ES-I3 (cell line): ENCODE measurements around the gene NEAT1.

Experiments
- H3K36me3 ChIP-seq: 2 replicates; pipeline ENCODE4 v1.6.1; 2013; ENCODE audit warnings: mild to moderate bottlenecking, low read length, control low read depth, moderate library complexity; ENCODE audit not compliant: insufficient read depth
- H3K4me1 ChIP-seq: 2 replicates; pipeline ENCODE4 v1.6.1; 2013; ENCODE audit warnings: mild to moderate bottlenecking, control low read depth, low read length; ENCODE audit not compliant: insufficient read depth
- H3K9ac ChIP-seq: 2 replicates; pipeline ENCODE4 v1.6.1; 2013; ENCODE audit warnings: low read depth, mild to moderate bottlenecking, low read length, moderate library complexity
- H3K9me3 ChIP-seq: 2 replicates; pipeline ENCODE4 v1.6.1; 2013; ENCODE audit warnings: mild to moderate bottlenecking, low read length, moderate library complexity; ENCODE audit not compliant: control insufficient read depth, insufficient read depth

NEAT1 gene

GRCh38 chr11:65422633-65423515, at the start of gene NEAT1:
Gene NEAT1 (plus strand): TSS chr11:65422798.
- peaks cover 26% of the 10 kb centered on the region for H3K36me3 ChIP-seq
- peaks cover 26% of the 10 kb centered on the region for H3K4me1 ChIP-seq
- H3K9ac ChIP-seq, result peak within 1 kb of the TSS; percentile 87
- H3K9me3 ChIP-seq, result no peaks in the 10 kb centered on the region

- H3K4me1 ChIP-seq, result no peaks in the 10 kb centered on the region
- no peaks in the 10 kb centered on the region for H3K36me3 ChIP-seq
- no peaks in the 10 kb centered on the region for H3K9me3 ChIP-seq
- no peak overlapping the region for H3K9ac ChIP-seq
These were observed 48.6 kb upstream of the NEAT1 start for GRCh38 chr11:65373839-65374580.

- H3K9ac ChIP-seq, result no peak overlapping the region
- no peaks in the 10 kb centered on the region for H3K9me3 ChIP-seq
- no peaks in the 10 kb centered on the region for H3K4me1 ChIP-seq
- H3K36me3 ChIP-seq, result no peaks in the 10 kb centered on the region
These were observed 47.6 kb upstream of the NEAT1 start for GRCh38 chr11:65375012-65375411.

GRCh38 chr11:65376138-65376713, 46.4 kb upstream of the NEAT1 start:
- H3K9ac ChIP-seq, result no peak overlapping the region
- no peaks in the 10 kb centered on the region for H3K36me3 ChIP-seq
- H3K9me3 ChIP-seq, result no peaks in the 10 kb centered on the region
- no peaks in the 10 kb centered on the region for H3K4me1 ChIP-seq

- H3K9ac ChIP-seq, result no peak overlapping the region
- no peaks in the 10 kb centered on the region for H3K9me3 ChIP-seq
- peaks cover 6% of the 10 kb centered on the region; the same call in 1 of the 2 replicates for H3K4me1 ChIP-seq
- no peaks in the 10 kb centered on the region for H3K36me3 ChIP-seq
These were observed 45.6 kb upstream of the NEAT1 start for GRCh38 chr11:65377036-65377435.

- Histone ChIP-seq H3K4me1 (peaks cover 10% of the 10 kb centered on the region; the same call in 1 of the 2 replicates), H3K9me3 (no peaks in the 10 kb centered on the region), H3K36me3 (no peaks in the 10 kb centered on the region), H3K9ac (no peak overlapping the region)
These were observed 44.8 kb upstream of the NEAT1 start for GRCh38 chr11:65377777-65378176.

- no peaks in the 10 kb centered on the region for H3K36me3 ChIP-seq
- no peaks in the 10 kb centered on the region for H3K9me3 ChIP-seq
- H3K9ac ChIP-seq, result no peak overlapping the region
- H3K4me1 ChIP-seq, result peaks cover 13% of the 10 kb centered on the region; the same call in 1 of the 2 replicates
These were observed 44.2 kb upstream of the NEAT1 start for GRCh38 chr11:65378208-65378927.

GRCh38 chr11:65378928-65379638, 43.5 kb upstream of the NEAT1 start:
- H3K9me3 ChIP-seq, result no peaks in the 10 kb centered on the region
- no peak overlapping the region for H3K9ac ChIP-seq
- no peaks in the 10 kb centered on the region for H3K36me3 ChIP-seq
- H3K4me1 ChIP-seq, result peaks cover 17% of the 10 kb centered on the region; the same call in 1 of the 2 replicates

- Histone ChIP-seq H3K9me3 (no peaks in the 10 kb centered on the region), H3K9ac (no peak overlapping the region), H3K36me3 (no peaks in the 10 kb centered on the region), H3K4me1 (peaks cover 22% of the 10 kb centered on the region; the same call in 1 of the 2 replicates)
These were observed 42.7 kb upstream of the NEAT1 start for GRCh38 chr11:65379698-65380459.

GRCh38 chr11:65380460-65381119, 42.0 kb upstream of the NEAT1 start:
- Histone ChIP-seq H3K36me3 (no peaks in the 10 kb centered on the region), H3K9ac (no peak overlapping the region), H3K9me3 (no peaks in the 10 kb centered on the region), H3K4me1 (peaks cover 22% of the 10 kb centered on the region; the same call in 1 of the 2 replicates)

- peak overlapping the region; percentile 39 for H3K9ac ChIP-seq
- H3K9me3 ChIP-seq, result no peaks in the 10 kb centered on the region
- H3K36me3 ChIP-seq, result no peaks in the 10 kb centered on the region
- peaks cover 22% of the 10 kb centered on the region; the same call in 1 of the 2 replicates for H3K4me1 ChIP-seq
These were observed 40.9 kb upstream of the NEAT1 start for GRCh38 chr11:65381716-65382032.

- peaks cover 22% of the 10 kb centered on the region; the same call in 1 of the 2 replicates for H3K4me1 ChIP-seq
- H3K9ac ChIP-seq, result peak within 1 kb of the TSS; percentile 39
These were observed 40.4 kb upstream of the NEAT1 start, which contains the start of gene SLC25A45 for GRCh38 chr11:65382033-65382803. Gene SLC25A45 (minus strand): TSS chr11:65382646. CDS start chr11:65381951, 695 bp downstream.

More at GRCh38 chr11:65382033-65382803, 40.4 kb upstream of the NEAT1 start, which contains the start of gene SLC25A45:
- H3K36me3 ChIP-seq, result no peaks in the 10 kb centered on the region
- no peaks in the 10 kb centered on the region for H3K9me3 ChIP-seq
